HepG2 (cell line): ENCODE data around the gene PTPRN. TPM values are rescaled to one million over a fixed set of nuclear protein-coding genes. Genes with fewer than 3 reads are reported as not detected.

Experiments used
- ADNP ChIP-seq: sonication (generic); formaldehyde crosslinking; IDR thresholded peaks from 2 replicates; pipeline ENCODE4 v1.4.0; 2020; ENCODE audit warnings: missing genetic modification reagents
- AGO2 ChIP-seq: fragments of 200-400 bp; formaldehyde crosslinking; optimal IDR thresholded peaks from 2 replicates; pipeline ENCODE3; 2017; ENCODE audit warnings: mild to moderate bottlenecking, low read depth, low read length, moderate library complexity
- ATF3 ChIP-seq: sonication (generic); formaldehyde crosslinking; IDR thresholded peaks from 2 replicates; pipeline ENCODE4 v1.4.0; 2020; ENCODE audit warnings: missing genetic modification reagents
- ATF7-NPFF ChIP-seq: sonication (generic); formaldehyde crosslinking; IDR thresholded peaks from 2 replicates; pipeline ENCODE4 v1.8.1; 2023; ENCODE audit warnings: mild to moderate bottlenecking, low read depth, missing genetic modification reagents, moderate library complexity
- CCAR2 ChIP-seq: fragments of 200-400 bp; formaldehyde crosslinking; optimal IDR thresholded peaks from 2 replicates; pipeline ENCODE3; 2018; ENCODE audit warnings: low read depth, mild to moderate bottlenecking, low read length, moderate library complexity
- CCDC6 ChIP-seq: sonication (generic); formaldehyde crosslinking; IDR thresholded peaks from 2 replicates; pipeline ENCODE4 v1.8.1; 2022; ENCODE audit warnings: mild to moderate bottlenecking, missing genetic modification reagents, moderate library complexity
- FOXJ3 ChIP-seq: sonication (generic); formaldehyde crosslinking; IDR thresholded peaks from 2 replicates; pipeline ENCODE4 v1.4.0; 2020; ENCODE audit warnings: missing genetic modification reagents, mild to moderate bottlenecking, borderline replicate concordance
- HNRNPLL ChIP-seq: fragments of 200-400 bp; formaldehyde crosslinking; IDR thresholded peaks from 2 replicates; pipeline ENCODE4 v1.6.1; 2017; ENCODE audit warnings: mild to moderate bottlenecking, low read depth, low read length; ENCODE audit not compliant: poor library complexity, severe bottlenecking
- PRMT3 ChIP-seq: sonication (generic); formaldehyde crosslinking; IDR thresholded peaks from 2 replicates; pipeline ENCODE4 v1.8.1; 2022; ENCODE audit warnings: low read depth, mild to moderate bottlenecking, moderate library complexity, missing genetic modification reagents, borderline replicate concordance
- RFX1 ChIP-seq: fragments of 450-650 bp; IDR thresholded peaks from 2 replicates; pipeline ENCODE4 v1.6.1; 2017
- RORA ChIP-seq: sonication (generic); formaldehyde crosslinking; IDR thresholded peaks from 2 replicates; pipeline ENCODE4 v1.5.0; 2020; ENCODE audit warnings: mild to moderate bottlenecking, missing genetic modification reagents, moderate library complexity
- SMC3 ChIP-seq: IDR thresholded peaks from 2 replicates; pipeline ENCODE4 v1.6.1; 2011; ENCODE audit warnings: low read length, improper control_type of control experiment
- TAF15 ChIP-seq: fragments of 200-400 bp; formaldehyde crosslinking; IDR thresholded peaks from one replicate; pipeline ENCODE4 v1.6.1; 2018; ENCODE audit warnings: mild to moderate bottlenecking, low read depth, low read length; ENCODE audit not compliant: poor library complexity, severe bottlenecking
- TEF ChIP-seq: sonication (generic); formaldehyde crosslinking; IDR thresholded peaks from 2 replicates; pipeline ENCODE4 v1.5.0; 2020; ENCODE audit warnings: missing genetic modification reagents
- THYN1 ChIP-seq: sonication (generic); formaldehyde crosslinking; IDR thresholded peaks from 2 replicates; pipeline ENCODE4 v1.8.1; 2023; ENCODE audit warnings: low read depth, mild to moderate bottlenecking, moderate library complexity, missing genetic modification reagents, borderline replicate concordance
- TP53 ChIP-seq: sonication (generic); formaldehyde crosslinking; conservative IDR thresholded peaks from 2 replicates; pipeline ENCODE4 v1.4.0; 2020; ENCODE audit warnings: missing genetic modification reagents
- ZBTB1 ChIP-seq: sonication (generic); formaldehyde crosslinking; IDR thresholded peaks from 2 replicates; pipeline ENCODE4 v1.4.0; 2020; ENCODE audit warnings: missing genetic modification reagents, borderline replicate concordance
- ZBTB7B ChIP-seq: sonication (generic); formaldehyde crosslinking; IDR thresholded peaks from 2 replicates; pipeline ENCODE4 v1.4.0; 2020; ENCODE audit warnings: missing genetic modification reagents
- ZNF12 ChIP-seq: sonication (generic); formaldehyde crosslinking; IDR thresholded peaks from 2 replicates; pipeline ENCODE4 v1.5.0; 2020; ENCODE audit warnings: missing genetic modification reagents
- ZNF264 ChIP-seq: sonication (generic); formaldehyde crosslinking; IDR thresholded peaks from 2 replicates; pipeline ENCODE4 v1.4.0; 2020; ENCODE audit warnings: missing genetic modification reagents
- ZNF329 ChIP-seq: sonication (generic); formaldehyde crosslinking; IDR thresholded peaks from 2 replicates; pipeline ENCODE4 v1.9.0; 2021; ENCODE audit warnings: low read depth, mild to moderate bottlenecking, missing genetic modification reagents
- ZNF570 ChIP-seq: sonication (generic); formaldehyde crosslinking; IDR thresholded peaks from 2 replicates; pipeline ENCODE4 v1.4.0; 2020; ENCODE audit warnings: mild to moderate bottlenecking, missing genetic modification reagents, borderline replicate concordance
- ZNF619 ChIP-seq: sonication (generic); formaldehyde crosslinking; IDR thresholded peaks from 2 replicates; pipeline ENCODE4 v1.4.0; 2020; ENCODE audit warnings: mild to moderate bottlenecking, missing genetic modification reagents
- ZNF83 ChIP-seq: sonication (generic); formaldehyde crosslinking; IDR thresholded peaks from 2 replicates; pipeline ENCODE4 v1.4.0; 2020; ENCODE audit warnings: missing genetic modification reagents, mild to moderate bottlenecking, borderline replicate concordance
- polyA plus RNA-seq, 8 experiments: library from polyadenylated mRNA; depleted of rRNA in 3 of 8; stranded (reverse) in 7 of 8; unstranded in 1 of 8; fragments of >200 nt; fragmentation: Illumina TruSeq in 4 of 8; extraction: Trizol in 4 of 8; gene quantifications; 2 replicates each; pipeline versions ENCODE4 v1.2.1 to v1.2.3, GENCODE V29; 2011 to 2016; ENCODE audit warnings: low read depth in 4 of 8, missing spikeins in 1 of 8, mixed read lengths in 1 of 8; ENCODE audit not compliant: insufficient read depth in 1 of 8
- total RNA-seq, 5 experiments: library from RNA; depleted of rRNA; stranded (reverse); fragments of >200 nt; fragmentation: Illumina TruSeq; extraction: Trizol; gene quantifications; 2 replicates each; pipeline ENCODE4 v1.2.3, GENCODE V29; 2016; ENCODE audit warnings: low read depth in 1 of 5
- TF ChIP-seq, protein P1 (sequence below): sonication (generic); formaldehyde crosslinking; IDR thresholded peaks from 2 replicates; pipeline ENCODE4 v1.4.0; 2020; ENCODE audit warnings: mild to moderate bottlenecking, missing genetic modification reagents, borderline replicate concordance
- TF ChIP-seq, protein P2 (sequence below): sonication (generic); formaldehyde crosslinking; IDR thresholded peaks from 2 replicates; pipeline ENCODE4 v1.8.1; 2023; ENCODE audit warnings: mild to moderate bottlenecking, missing genetic modification reagents, borderline replicate concordance
- TF ChIP-seq, protein P3 (sequence below): sonication (generic); formaldehyde crosslinking; IDR thresholded peaks from 2 replicates; pipeline ENCODE4 v1.5.1; 2020; ENCODE audit warnings: mild to moderate bottlenecking, missing genetic modification reagents, borderline replicate concordance

Gene PTPRN
- total and polyA plus RNA-seq, 2 of the 13 experiments (the other 11 are each of a cell fraction or from before 2014, with no cell fraction given): 0.26 TPM; not detected in 1

GRCh38 chr2:219253753-219254589, 55.2 kb downstream of the PTPRN start, which contains the start of gene TUBA4A (continued):
- TF ChIP-seq PRMT3 (CRISPR knock-in tag) (no peak), CCDC6 (CRISPR knock-in tag) (no peak), ATF7-NPFF (CRISPR knock-in tag) (no peak), ATF3 (CRISPR knock-in tag) (no peak), ZNF329 (CRISPR knock-in tag) (no peak), HNRNPLL (peak; percentile 72), ZBTB7B (CRISPR knock-in tag) (peak; percentile 60), RFX1 (no peak), TP53 (CRISPR knock-in tag) (no peak), TEF (CRISPR knock-in tag) (no peak), AGO2 (peak; percentile 12), ZNF83 (no peak), RORA (CRISPR knock-in tag) (no peak), ZNF619 (CRISPR knock-in tag) (no peak), ZNF12 (CRISPR knock-in tag) (no peak), ADNP (CRISPR knock-in tag) (no peak), TAF15 (peak; percentile 65), ZNF264 (CRISPR knock-in tag) (no peak), ZNF570 (CRISPR knock-in tag) (no peak), FOXJ3 (CRISPR knock-in tag) (no peak), ZBTB1 (CRISPR knock-in tag) (no peak), CCAR2 (no peak), SMC3 (no peak), THYN1 (CRISPR knock-in tag) (no peak)
- TF ChIP-seq, protein P1, sequence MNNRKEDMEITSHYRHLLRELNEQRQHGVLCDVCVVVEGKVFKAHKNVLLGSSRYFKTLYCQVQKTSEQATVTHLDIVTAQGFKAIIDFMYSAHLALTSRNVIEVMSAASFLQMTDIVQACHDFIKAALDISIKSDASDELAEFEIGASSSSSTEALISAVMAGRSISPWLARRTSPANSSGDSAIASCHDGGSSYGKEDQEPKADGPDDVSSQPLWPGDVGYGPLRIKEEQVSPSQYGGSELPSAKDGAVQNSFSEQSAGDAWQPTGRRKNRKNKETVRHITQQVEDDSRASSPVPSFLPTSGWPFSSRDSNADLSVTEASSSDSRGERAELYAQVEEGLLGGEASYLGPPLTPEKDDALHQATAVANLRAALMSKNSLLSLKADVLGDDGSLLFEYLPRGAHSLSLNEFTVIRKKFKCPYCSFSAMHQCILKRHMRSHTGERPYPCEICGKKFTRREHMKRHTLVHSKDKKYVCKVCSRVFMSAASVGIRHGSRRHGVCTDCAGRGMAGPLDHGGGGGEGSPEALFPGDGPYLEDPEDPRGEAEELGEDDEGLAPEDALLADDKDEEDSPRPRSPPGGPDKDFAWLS (CRISPR knock-in tag): peak; percentile 88
- TF ChIP-seq, protein P2, sequence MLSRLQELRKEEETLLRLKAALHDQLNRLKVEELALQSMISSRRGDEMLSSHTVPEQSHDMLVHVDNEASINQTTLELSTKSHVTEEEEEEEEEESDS (CRISPR knock-in tag): no peak
- TF ChIP-seq, protein P3, sequence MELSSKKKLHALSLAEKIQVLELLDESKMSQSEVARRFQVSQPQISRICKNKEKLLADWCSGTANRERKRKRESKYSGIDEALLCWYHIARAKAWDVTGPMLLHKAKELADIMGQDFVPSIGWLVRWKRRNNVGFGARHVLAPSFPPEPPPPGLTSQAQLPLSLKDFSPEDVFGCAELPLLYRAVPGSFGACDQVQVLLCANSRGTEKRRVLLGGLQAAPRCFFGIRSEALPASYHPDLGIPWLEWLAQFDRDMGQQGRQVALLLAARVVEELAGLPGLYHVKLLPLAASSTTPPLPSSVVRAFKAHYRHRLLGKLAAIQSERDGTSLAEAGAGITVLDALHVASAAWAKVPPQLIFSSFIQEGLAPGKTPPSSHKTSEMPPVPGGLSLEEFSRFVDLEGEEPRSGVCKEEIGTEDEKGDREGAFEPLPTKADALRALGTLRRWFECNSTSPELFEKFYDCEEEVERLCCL (CRISPR knock-in tag): no peak
